ENCODE data around the gene AP3B1. TPM values are rescaled to one million over a fixed set of nuclear protein-coding genes. Genes with fewer than 3 reads are reported as not detected.

The AP3B1 gene
- total RNA-seq, 3 donors from 2014 or later, result 29.2 to 34.7 (median 31.2) TPM

- Mint-ChIP-seq H3K4me1 (ENCODE audit: low read depth) (no peaks in the 10 kb centered on the region), H3K9me3 (no peaks in the 10 kb centered on the region), H3K27me3 (ENCODE audit: low read depth) (peaks cover 6% of the 10 kb centered on the region), H3K4me3 (no peak overlapping the region), H3K36me3 (ENCODE audit: insufficient read depth) (no peaks in the 10 kb centered on the region)
- DNase-seq, result no peak
- no peak for ATAC-seq
Measured at GRCh38 chr5:78318337-78318736, 23.8 kb upstream of the AP3B1 start.

GRCh38 chr5:78317515-78317914, 23.0 kb upstream of the AP3B1 start:
- peaks cover 8% of the 10 kb centered on the region for H3K27me3 Mint-ChIP-seq (ENCODE audit: low read depth)
- DNase-seq (no peak), ATAC-seq (no peak)
- H3K9me3 Mint-ChIP-seq, result no peaks in the 10 kb centered on the region
- no peaks in the 10 kb centered on the region for H3K36me3 Mint-ChIP-seq (ENCODE audit: insufficient read depth)
- no peak overlapping the region for H3K4me3 Mint-ChIP-seq
- no peaks in the 10 kb centered on the region for H3K4me1 Mint-ChIP-seq (ENCODE audit: low read depth)

GRCh38 chr5:78308703-78309102, 14.2 kb upstream of the AP3B1 start:
- Mint-ChIP-seq H3K4me1 (ENCODE audit: low read depth) (no peaks in the 10 kb centered on the region), H3K36me3 (ENCODE audit: insufficient read depth) (no peaks in the 10 kb centered on the region), H3K9me3 (no peaks in the 10 kb centered on the region), H3K27me3 (ENCODE audit: low read depth) (peaks cover 25% of the 10 kb centered on the region), H3K4me3 (no peak overlapping the region)
- DNase-seq, result no peak
- ATAC-seq, result no peak

GRCh38 chr5:78300464-78301045, 6.1 kb upstream of the AP3B1 start:
- H3K36me3 Mint-ChIP-seq (ENCODE audit: insufficient read depth), result no peaks in the 10 kb centered on the region
- H3K4me3 Mint-ChIP-seq, result no peak overlapping the region
- peaks cover 8% of the 10 kb centered on the region for H3K27me3 Mint-ChIP-seq (ENCODE audit: low read depth)
- H3K9me3 Mint-ChIP-seq, result no peaks in the 10 kb centered on the region
- H3K4me1 Mint-ChIP-seq (ENCODE audit: low read depth), result peaks cover 8% of the 10 kb centered on the region
- ATAC-seq (no peak), DNase-seq (no peak)

- ATAC-seq (peak; percentile 15 to 21), DNase-seq (peak; percentile 45)
- peak overlapping the region; percentile 96 for H3K4me3 Mint-ChIP-seq
- H3K36me3 Mint-ChIP-seq (ENCODE audit: insufficient read depth), result no peaks in the 10 kb centered on the region
- H3K9me3 Mint-ChIP-seq, result no peaks in the 10 kb centered on the region
- H3K27me3 Mint-ChIP-seq (ENCODE audit: low read depth), result peaks cover 5% of the 10 kb centered on the region
- peaks cover 38% of the 10 kb centered on the region for H3K4me1 Mint-ChIP-seq (ENCODE audit: low read depth)
Measured at GRCh38 chr5:78295035-78295961, 800 bp upstream of the AP3B1 start.

- H3K27me3 Mint-ChIP-seq (ENCODE audit: low read depth), result no peaks in the 10 kb centered on the region
- DNase-seq (no peak), ATAC-seq (no peak)
- H3K4me3 Mint-ChIP-seq, result peak overlapping the region; percentile 96
- H3K9me3 Mint-ChIP-seq, result no peaks in the 10 kb centered on the region
- H3K4me1 Mint-ChIP-seq (ENCODE audit: low read depth), result peaks cover 45% of the 10 kb centered on the region
- no peaks in the 10 kb centered on the region for H3K36me3 Mint-ChIP-seq (ENCODE audit: insufficient read depth)
Measured at GRCh38 chr5:78293851-78294247, 649 bp downstream of the AP3B1 start.

- Mint-ChIP-seq H3K36me3 (ENCODE audit: insufficient read depth) (no peaks in the 10 kb centered on the region), H3K27me3 (ENCODE audit: low read depth) (no peaks in the 10 kb centered on the region), H3K4me3 (peak overlapping the region; percentile 48), H3K4me1 (ENCODE audit: low read depth) (peaks cover 50% of the 10 kb centered on the region), H3K9me3 (no peaks in the 10 kb centered on the region)
- ATAC-seq (no peak), DNase-seq (no peak)
Measured at GRCh38 chr5:78291687-78292086, 2.8 kb downstream of the AP3B1 start.

GRCh38 chr5:78289911-78290310, 4.6 kb downstream of the AP3B1 start:
- H3K4me3 Mint-ChIP-seq, result no peak overlapping the region
- H3K9me3 Mint-ChIP-seq, result peaks cover 5% of the 10 kb centered on the region
- ATAC-seq, result no peak
- H3K4me1 Mint-ChIP-seq (ENCODE audit: low read depth), result peaks cover 62% of the 10 kb centered on the region
- DNase-seq, result no peak
- H3K36me3 Mint-ChIP-seq (ENCODE audit: insufficient read depth), result peaks cover 8% of the 10 kb centered on the region
- H3K27me3 Mint-ChIP-seq (ENCODE audit: low read depth), result no peaks in the 10 kb centered on the region

GRCh38 chr5:78288246-78288645, 6.3 kb downstream of the AP3B1 start:
- peaks cover 5% of the 10 kb centered on the region for H3K9me3 Mint-ChIP-seq
- H3K4me3 Mint-ChIP-seq, result no peak overlapping the region
- DNase-seq (no peak), ATAC-seq (no peak)
- H3K36me3 Mint-ChIP-seq (ENCODE audit: insufficient read depth), result peaks cover 11% of the 10 kb centered on the region
- no peaks in the 10 kb centered on the region for H3K27me3 Mint-ChIP-seq (ENCODE audit: low read depth)
- H3K4me1 Mint-ChIP-seq (ENCODE audit: low read depth), result peaks cover 62% of the 10 kb centered on the region

GRCh38 chr5:78287833-78288232, 6.7 kb downstream of the AP3B1 start:
- ATAC-seq, result no peak
- Mint-ChIP-seq H3K36me3 (ENCODE audit: insufficient read depth) (peaks cover 11% of the 10 kb centered on the region), H3K9me3 (peaks cover 5% of the 10 kb centered on the region), H3K4me1 (ENCODE audit: low read depth) (peaks cover 60% of the 10 kb centered on the region), H3K4me3 (no peak overlapping the region), H3K27me3 (ENCODE audit: low read depth) (no peaks in the 10 kb centered on the region)
- DNase-seq, result no peak

GRCh38 chr5:78287169-78287568, 7.3 kb downstream of the AP3B1 start:
- Mint-ChIP-seq H3K4me1 (ENCODE audit: low read depth) (peaks cover 56% of the 10 kb centered on the region), H3K4me3 (no peak overlapping the region), H3K9me3 (peaks cover 5% of the 10 kb centered on the region), H3K27me3 (ENCODE audit: low read depth) (no peaks in the 10 kb centered on the region), H3K36me3 (ENCODE audit: insufficient read depth) (peaks cover 11% of the 10 kb centered on the region)
- DNase-seq (no peak), ATAC-seq (no peak)

- Mint-ChIP-seq H3K4me3 (no peak overlapping the region), H3K27me3 (ENCODE audit: low read depth) (no peaks in the 10 kb centered on the region), H3K36me3 (ENCODE audit: insufficient read depth) (peaks cover 14% of the 10 kb centered on the region), H3K4me1 (ENCODE audit: low read depth) (peaks cover 51% of the 10 kb centered on the region), H3K9me3 (peaks cover 5% of the 10 kb centered on the region)
- DNase-seq (no peak), ATAC-seq (no peak)
Measured at GRCh38 chr5:78286290-78286689, 8.2 kb downstream of the AP3B1 start.

GRCh38 chr5:78283802-78284201, 10.7 kb downstream of the AP3B1 start:
- H3K4me3 Mint-ChIP-seq, result no peak overlapping the region
- peaks cover 5% of the 10 kb centered on the region for H3K9me3 Mint-ChIP-seq
- DNase-seq (no peak), ATAC-seq (no peak)
- no peaks in the 10 kb centered on the region for H3K27me3 Mint-ChIP-seq (ENCODE audit: low read depth)
- H3K4me1 Mint-ChIP-seq (ENCODE audit: low read depth), result peaks cover 36% of the 10 kb centered on the region
- H3K36me3 Mint-ChIP-seq (ENCODE audit: insufficient read depth), result peaks cover 14% of the 10 kb centered on the region

GRCh38 chr5:78283105-78283504, 11.4 kb downstream of the AP3B1 start:
- no peak for DNase-seq
- peaks cover 14% of the 10 kb centered on the region for H3K36me3 Mint-ChIP-seq (ENCODE audit: insufficient read depth)
- H3K9me3 Mint-ChIP-seq, result peaks cover 5% of the 10 kb centered on the region
- H3K4me3 Mint-ChIP-seq, result no peak overlapping the region
- no peaks in the 10 kb centered on the region for H3K27me3 Mint-ChIP-seq (ENCODE audit: low read depth)
- peaks cover 37% of the 10 kb centered on the region for H3K4me1 Mint-ChIP-seq (ENCODE audit: low read depth)
- no peak for ATAC-seq

- H3K9me3 Mint-ChIP-seq, result peaks cover 2% of the 10 kb centered on the region
- no peaks in the 10 kb centered on the region for H3K27me3 Mint-ChIP-seq (ENCODE audit: low read depth)
- H3K4me3 Mint-ChIP-seq, result no peak overlapping the region
- peaks cover 32% of the 10 kb centered on the region for H3K4me1 Mint-ChIP-seq (ENCODE audit: low read depth)
- ATAC-seq (no peak), DNase-seq (no peak)
- peaks cover 10% of the 10 kb centered on the region for H3K36me3 Mint-ChIP-seq (ENCODE audit: insufficient read depth)
Measured at GRCh38 chr5:78280261-78280660, 14.2 kb downstream of the AP3B1 start.

Data from activated T-cell treated with anti-CD3 and anti-CD28 coated beads, Interleukin-2, amount 50 U/mL, for 4 hours (primary cell).